Tibial nerve (tissue), 4 donors: ENCODE measurements around the gene ST3GAL3.

ENCODE experiments used
- EP300 ChIP-seq, 2 donors: sonication (generic); formaldehyde crosslinking; IDR thresholded peaks; one replicate each; pipeline ENCODE4 v1.6.1; 2017; ENCODE audit warnings: antibody characterized with exemption in 2 of 2, mild to moderate bottlenecking in 1 of 2
- TF ChIP-seq, protein P1 (sequence below), 5 experiments: fragments of 200-600 bp in 3 of 5; fragments of 450-650 bp in 2 of 5; sonication (generic) in 3 of 5; IDR thresholded peaks; one replicate each; pipeline ENCODE4 v1.5.1; 2016 to 2019; ENCODE audit warnings: antibody characterized with exemption in 5 of 5, mild to moderate bottlenecking in 3 of 5, moderate library complexity in 2 of 5

DNA sequence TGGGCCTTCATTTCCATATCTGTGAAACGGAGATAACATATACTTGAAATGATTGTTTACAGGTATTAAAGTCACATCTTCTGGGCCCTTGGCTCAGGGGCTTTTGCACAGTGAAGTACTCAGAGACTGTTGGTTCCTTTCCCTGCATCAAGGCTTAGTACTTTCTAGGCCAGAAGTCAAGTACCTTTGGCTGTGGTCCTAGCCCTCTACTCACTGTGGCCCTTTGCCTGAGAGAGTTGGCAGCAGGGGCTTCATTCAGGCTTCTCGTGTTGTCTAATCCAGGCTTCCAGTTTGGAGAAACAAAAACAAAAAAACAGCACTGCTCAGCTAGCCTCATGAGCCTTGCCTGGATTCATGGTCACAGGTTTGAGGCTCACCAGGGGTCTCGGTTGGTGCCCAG, 254.4 kb downstream of the ST3GAL3 start:
- TF ChIP-seq, protein P1, sequence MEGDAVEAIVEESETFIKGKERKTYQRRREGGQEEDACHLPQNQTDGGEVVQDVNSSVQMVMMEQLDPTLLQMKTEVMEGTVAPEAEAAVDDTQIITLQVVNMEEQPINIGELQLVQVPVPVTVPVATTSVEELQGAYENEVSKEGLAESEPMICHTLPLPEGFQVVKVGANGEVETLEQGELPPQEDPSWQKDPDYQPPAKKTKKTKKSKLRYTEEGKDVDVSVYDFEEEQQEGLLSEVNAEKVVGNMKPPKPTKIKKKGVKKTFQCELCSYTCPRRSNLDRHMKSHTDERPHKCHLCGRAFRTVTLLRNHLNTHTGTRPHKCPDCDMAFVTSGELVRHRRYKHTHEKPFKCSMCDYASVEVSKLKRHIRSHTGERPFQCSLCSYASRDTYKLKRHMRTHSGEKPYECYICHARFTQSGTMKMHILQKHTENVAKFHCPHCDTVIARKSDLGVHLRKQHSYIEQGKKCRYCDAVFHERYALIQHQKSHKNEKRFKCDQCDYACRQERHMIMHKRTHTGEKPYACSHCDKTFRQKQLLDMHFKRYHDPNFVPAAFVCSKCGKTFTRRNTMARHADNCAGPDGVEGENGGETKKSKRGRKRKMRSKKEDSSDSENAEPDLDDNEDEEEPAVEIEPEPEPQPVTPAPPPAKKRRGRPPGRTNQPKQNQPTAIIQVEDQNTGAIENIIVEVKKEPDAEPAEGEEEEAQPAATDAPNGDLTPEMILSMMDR (IDR thresholded peaks at IDR 0.05) = no peak
- no peak for TF ChIP-seq EP300 (IDR thresholded peaks at IDR 0.05)
